22Rv1 (cell line): ENCODE measurements around the gene SMIM10L2A.

Experiments used
- H3K27ac ChIP-seq: fragments of 450-650 bp; 2 replicates; pipeline ENCODE4 v1.5.1; 2017
- ZFX ChIP-seq: fragments of 450-650 bp; IDR thresholded peaks from 2 replicates; pipeline ENCODE4 v1.6.1; 2017; ENCODE audit warnings: antibody characterized with exemption, borderline replicate concordance
- TF ChIP-seq, protein P1 (sequence below): fragments of 450-650 bp; IDR thresholded peaks from 2 replicates; pipeline ENCODE4 v1.5.1; 2017; ENCODE audit warnings: mild to moderate bottlenecking

SMIM10L2A gene

DNA sequence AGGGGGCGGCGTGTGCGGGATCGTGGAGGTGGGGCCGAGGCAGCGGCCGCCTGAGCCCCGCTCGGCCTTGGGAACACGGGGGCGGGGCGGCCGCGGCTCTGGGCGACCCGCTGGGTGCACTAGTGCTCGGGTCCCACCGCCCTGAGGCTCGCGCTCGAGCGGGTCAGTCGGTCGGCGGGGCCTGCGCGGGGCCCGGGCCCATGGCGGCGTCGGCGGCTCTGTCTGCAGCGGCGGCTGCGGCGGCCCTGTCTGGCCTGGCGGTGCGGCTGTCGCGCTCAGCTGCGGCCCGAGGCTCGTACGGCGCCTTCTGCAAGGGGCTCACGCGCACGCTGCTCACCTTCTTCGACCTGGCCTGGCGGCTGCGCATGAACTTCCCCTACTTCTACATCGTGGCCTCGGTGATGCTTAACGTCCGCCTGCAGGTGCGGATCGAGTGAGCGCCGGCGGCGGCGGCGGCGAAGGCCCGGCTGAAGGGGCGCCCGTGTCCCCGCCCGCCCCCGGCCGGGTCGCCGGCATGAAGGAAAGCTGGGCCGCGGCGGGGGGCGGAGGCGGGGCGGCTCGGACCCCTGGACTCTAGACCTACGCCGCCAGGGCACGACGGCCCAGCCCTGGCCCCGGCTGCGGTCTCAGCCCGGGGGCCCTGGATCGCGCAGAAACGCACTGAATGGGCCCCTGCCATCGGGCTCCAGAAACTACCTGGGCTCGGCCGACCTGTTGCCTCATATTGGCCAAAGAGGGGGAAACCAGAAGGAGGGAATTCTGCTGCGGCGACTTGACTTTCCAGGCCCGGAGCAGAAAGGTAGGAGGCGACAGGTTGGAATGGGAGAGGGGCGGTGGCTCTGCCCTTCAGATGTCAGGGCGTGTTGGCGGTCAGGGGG is at the start of gene SMIM10L2A:
Gene SMIM10L2A, plus strand, starts transcription at position 13 of the 878 bp plus-strand sequence. Its CDS starts 188 bp downstream, at position 201.
- TF ChIP-seq ZFX, result no peak
- TF ChIP-seq, protein P1, sequence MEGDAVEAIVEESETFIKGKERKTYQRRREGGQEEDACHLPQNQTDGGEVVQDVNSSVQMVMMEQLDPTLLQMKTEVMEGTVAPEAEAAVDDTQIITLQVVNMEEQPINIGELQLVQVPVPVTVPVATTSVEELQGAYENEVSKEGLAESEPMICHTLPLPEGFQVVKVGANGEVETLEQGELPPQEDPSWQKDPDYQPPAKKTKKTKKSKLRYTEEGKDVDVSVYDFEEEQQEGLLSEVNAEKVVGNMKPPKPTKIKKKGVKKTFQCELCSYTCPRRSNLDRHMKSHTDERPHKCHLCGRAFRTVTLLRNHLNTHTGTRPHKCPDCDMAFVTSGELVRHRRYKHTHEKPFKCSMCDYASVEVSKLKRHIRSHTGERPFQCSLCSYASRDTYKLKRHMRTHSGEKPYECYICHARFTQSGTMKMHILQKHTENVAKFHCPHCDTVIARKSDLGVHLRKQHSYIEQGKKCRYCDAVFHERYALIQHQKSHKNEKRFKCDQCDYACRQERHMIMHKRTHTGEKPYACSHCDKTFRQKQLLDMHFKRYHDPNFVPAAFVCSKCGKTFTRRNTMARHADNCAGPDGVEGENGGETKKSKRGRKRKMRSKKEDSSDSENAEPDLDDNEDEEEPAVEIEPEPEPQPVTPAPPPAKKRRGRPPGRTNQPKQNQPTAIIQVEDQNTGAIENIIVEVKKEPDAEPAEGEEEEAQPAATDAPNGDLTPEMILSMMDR, result no peak
- H3K27ac ChIP-seq, result no peak within 1 kb of the TSS

DNA sequence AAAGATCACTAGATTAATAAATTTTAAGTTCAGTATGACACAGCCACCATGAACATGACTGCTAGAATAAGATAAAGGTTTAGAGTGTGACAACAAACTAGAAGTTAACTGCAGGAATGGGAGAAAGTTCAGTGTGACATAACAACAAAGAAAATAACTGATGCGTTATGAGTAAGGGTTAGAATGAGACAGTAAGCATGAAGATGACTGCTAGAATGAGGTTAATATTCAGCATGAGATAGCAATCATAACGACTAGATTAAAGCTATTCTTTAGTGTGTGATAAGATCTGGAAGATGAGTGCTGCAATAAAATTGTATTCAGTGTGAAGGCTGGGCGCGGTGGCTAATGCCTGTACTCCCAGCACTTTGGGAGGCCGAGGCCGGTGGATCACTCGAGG is 48.4 kb upstream of the SMIM10L2A start:
- no peak overlapping the region for H3K27ac ChIP-seq
- TF ChIP-seq, protein P1, result no peak
- TF ChIP-seq ZFX, result no peak

DNA sequence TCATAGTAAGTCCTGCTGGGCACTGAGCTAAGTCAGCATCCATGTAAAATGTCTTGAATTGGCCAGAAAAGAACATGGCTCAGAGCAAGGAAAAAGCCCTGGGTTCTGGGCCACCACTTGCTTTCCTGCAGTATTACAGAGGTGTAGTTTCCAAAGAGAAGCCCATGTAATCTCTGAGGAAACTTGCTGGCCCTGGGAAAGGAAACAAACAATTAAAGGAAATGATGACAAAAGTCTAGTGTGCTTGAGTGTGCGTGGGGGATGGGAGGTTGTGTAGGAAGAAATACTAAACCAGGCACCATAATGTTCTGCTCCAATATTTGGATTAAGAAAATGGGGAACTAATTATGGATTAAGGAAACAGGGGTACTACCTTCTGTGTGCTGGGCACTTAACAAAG is 39.5 kb upstream of the SMIM10L2A start:
- no peak for TF ChIP-seq ZFX
- TF ChIP-seq, protein P1, result no peak
- H3K27ac ChIP-seq, result no peak overlapping the region

DNA sequence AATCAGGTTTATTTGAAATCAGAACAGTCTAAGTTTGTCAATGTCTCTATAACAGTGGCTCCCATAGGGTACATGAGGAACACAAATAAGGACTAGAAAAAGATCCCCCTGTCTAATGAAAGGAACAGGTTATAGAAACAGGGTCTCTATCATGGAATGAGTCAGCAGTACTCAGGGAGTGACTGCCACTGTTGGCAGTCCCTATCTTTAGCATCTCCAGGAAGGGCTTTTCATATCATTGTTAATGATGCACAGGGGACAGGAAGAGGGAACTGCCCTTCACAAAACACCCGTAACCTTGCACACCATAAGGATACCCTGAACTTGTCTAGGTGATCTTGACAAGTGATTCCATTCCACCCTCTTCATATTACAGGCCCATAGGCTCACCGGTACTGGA is 38.5 kb upstream of the SMIM10L2A start:
- no peak for TF ChIP-seq ZFX
- TF ChIP-seq, protein P1, result no peak
- H3K27ac ChIP-seq, result no peak overlapping the region

DNA sequence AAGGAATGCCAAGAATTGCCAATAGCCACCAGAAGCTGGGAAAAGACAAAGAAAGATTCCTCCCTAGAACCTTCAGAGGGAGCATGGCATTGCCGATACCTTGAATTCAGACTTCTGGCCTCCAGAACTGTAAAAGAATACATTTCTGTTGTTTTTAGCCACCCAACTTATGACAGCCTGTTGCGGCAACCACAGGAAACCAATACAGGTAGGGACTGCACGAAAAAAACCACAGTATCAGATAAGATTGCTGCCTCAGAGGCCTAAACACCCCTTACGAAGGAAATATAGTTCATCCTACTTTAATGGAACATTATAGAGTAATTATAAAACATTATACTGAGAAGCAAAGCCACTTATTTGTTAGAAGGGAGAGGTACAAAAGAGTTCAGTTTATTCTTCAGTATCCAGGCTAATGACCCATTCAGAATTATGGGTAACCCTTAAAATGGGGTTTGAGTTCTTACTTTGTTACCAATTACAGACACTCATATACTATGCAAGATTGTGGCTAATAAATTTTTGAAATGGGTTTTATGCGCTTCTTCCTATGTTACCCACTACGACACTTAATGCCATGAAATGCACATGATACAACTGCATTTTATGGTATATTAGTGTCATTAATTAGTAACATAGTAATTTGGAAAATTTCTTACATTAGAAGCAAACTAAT is 37.4 kb upstream of the SMIM10L2A start:
- H3K27ac ChIP-seq, result no peak overlapping the region
- no peak for TF ChIP-seq ZFX
- TF ChIP-seq, protein P1, result no peak

DNA sequence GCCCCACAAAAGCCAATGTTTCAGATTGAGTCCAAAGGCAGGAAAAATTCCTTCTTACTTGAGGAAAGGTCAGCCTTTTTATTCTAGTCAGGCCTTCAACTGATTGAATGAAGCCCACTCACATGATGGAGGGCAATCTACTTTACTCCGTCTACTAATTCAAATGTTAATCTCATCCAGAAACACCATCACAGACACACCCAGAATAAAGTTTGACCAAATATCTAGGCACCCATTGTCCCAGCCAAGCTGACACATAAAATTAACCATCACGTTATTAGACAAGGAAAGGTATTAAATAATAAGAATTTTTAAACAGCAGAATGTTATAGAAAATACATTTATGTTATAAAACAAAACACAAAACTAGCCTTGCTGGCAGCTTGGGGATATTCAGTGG is 32.9 kb upstream of the SMIM10L2A start:
- TF ChIP-seq, protein P1, result no peak
- no peak for TF ChIP-seq ZFX
- H3K27ac ChIP-seq, result no peak overlapping the region

DNA sequence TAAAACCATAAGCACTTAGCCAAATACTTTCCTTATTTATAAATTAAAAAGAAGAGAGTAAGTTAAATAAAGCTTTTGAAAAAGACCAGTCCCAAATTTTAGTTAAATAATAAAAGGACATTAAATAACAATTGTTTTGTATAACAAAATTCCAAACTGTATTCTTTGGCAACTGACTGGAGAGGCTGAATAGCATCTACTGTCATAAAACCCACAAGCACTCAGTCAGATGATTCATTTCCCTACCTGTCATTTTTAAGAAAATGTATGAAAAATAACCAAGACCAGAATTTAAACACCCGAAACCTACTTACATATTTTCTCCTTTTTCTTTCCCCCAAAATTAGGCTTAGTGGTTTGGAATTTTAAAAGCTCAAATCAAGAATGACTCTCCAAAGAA is 32.5 kb upstream of the SMIM10L2A start:
- peak overlapping the region; percentile 37; the same call in 1 of the 2 replicates for H3K27ac ChIP-seq
- TF ChIP-seq, protein P1, result no peak
- no peak for TF ChIP-seq ZFX
